ENCODE measurements around the gene DNHD1. TPM values are rescaled to one million over a fixed set of nuclear protein-coding genes. Genes with fewer than 3 reads are reported as not detected.

DNHD1 gene
- total and polyA plus RNA-seq, 9 of the 15 experiments (the other 6 are each of a cell fraction or from before 2014, with no cell fraction given), result 0.82 to 9.7 (median 3.8) TPM

GRCh38 chr11:6545917-6546605 is 49.0 kb downstream of the DNHD1 start (continued):
- TF ChIP-seq, protein P1, sequence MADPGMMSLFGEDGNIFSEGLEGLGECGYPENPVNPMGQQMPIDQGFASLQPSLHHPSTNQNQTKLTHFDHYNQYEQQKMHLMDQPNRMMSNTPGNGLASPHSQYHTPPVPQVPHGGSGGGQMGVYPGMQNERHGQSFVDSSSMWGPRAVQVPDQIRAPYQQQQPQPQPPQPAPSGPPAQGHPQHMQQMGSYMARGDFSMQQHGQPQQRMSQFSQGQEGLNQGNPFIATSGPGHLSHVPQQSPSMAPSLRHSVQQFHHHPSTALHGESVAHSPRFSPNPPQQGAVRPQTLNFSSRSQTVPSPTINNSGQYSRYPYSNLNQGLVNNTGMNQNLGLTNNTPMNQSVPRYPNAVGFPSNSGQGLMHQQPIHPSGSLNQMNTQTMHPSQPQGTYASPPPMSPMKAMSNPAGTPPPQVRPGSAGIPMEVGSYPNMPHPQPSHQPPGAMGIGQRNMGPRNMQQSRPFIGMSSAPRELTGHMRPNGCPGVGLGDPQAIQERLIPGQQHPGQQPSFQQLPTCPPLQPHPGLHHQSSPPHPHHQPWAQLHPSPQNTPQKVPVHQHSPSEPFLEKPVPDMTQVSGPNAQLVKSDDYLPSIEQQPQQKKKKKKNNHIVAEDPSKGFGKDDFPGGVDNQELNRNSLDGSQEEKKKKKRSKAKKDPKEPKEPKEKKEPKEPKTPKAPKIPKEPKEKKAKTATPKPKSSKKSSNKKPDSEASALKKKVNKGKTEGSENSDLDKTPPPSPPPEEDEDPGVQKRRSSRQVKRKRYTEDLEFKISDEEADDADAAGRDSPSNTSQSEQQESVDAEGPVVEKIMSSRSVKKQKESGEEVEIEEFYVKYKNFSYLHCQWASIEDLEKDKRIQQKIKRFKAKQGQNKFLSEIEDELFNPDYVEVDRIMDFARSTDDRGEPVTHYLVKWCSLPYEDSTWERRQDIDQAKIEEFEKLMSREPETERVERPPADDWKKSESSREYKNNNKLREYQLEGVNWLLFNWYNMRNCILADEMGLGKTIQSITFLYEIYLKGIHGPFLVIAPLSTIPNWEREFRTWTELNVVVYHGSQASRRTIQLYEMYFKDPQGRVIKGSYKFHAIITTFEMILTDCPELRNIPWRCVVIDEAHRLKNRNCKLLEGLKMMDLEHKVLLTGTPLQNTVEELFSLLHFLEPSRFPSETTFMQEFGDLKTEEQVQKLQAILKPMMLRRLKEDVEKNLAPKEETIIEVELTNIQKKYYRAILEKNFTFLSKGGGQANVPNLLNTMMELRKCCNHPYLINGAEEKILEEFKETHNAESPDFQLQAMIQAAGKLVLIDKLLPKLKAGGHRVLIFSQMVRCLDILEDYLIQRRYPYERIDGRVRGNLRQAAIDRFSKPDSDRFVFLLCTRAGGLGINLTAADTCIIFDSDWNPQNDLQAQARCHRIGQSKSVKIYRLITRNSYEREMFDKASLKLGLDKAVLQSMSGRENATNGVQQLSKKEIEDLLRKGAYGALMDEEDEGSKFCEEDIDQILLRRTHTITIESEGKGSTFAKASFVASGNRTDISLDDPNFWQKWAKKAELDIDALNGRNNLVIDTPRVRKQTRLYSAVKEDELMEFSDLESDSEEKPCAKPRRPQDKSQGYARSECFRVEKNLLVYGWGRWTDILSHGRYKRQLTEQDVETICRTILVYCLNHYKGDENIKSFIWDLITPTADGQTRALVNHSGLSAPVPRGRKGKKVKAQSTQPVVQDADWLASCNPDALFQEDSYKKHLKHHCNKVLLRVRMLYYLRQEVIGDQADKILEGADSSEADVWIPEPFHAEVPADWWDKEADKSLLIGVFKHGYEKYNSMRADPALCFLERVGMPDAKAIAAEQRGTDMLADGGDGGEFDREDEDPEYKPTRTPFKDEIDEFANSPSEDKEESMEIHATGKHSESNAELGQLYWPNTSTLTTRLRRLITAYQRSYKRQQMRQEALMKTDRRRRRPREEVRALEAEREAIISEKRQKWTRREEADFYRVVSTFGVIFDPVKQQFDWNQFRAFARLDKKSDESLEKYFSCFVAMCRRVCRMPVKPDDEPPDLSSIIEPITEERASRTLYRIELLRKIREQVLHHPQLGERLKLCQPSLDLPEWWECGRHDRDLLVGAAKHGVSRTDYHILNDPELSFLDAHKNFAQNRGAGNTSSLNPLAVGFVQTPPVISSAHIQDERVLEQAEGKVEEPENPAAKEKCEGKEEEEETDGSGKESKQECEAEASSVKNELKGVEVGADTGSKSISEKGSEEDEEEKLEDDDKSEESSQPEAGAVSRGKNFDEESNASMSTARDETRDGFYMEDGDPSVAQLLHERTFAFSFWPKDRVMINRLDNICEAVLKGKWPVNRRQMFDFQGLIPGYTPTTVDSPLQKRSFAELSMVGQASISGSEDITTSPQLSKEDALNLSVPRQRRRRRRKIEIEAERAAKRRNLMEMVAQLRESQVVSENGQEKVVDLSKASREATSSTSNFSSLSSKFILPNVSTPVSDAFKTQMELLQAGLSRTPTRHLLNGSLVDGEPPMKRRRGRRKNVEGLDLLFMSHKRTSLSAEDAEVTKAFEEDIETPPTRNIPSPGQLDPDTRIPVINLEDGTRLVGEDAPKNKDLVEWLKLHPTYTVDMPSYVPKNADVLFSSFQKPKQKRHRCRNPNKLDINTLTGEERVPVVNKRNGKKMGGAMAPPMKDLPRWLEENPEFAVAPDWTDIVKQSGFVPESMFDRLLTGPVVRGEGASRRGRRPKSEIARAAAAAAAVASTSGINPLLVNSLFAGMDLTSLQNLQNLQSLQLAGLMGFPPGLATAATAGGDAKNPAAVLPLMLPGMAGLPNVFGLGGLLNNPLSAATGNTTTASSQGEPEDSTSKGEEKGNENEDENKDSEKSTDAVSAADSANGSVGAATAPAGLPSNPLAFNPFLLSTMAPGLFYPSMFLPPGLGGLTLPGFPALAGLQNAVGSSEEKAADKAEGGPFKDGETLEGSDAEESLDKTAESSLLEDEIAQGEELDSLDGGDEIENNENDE (IDR thresholded peaks at IDR 0.05; ENCODE audit: low read depth, low read length), result no peak
- TF ChIP-seq MXI1 (IDR thresholded peaks at IDR 0.05; ENCODE audit: low read depth, low read length) (no peak), IRF9 (tag; IDR thresholded peaks at IDR 0.05) (no peak), ZNF695 (CRISPR knock-in tag; IDR thresholded peaks at IDR 0.05) (no peak), FOXA3 (CRISPR knock-in tag; conservative IDR thresholded peaks at IDR 0.05 in 1 of 2, IDR thresholded peaks at IDR 0.05 in 1 of 2) (no peak), GATA2 (CRISPR knock-in tag; IDR thresholded peaks at IDR 0.05) (no peak), OTX1 (CRISPR knock-in tag; IDR thresholded peaks at IDR 0.05) (no peak), ZNF668 (CRISPR knock-in tag; IDR thresholded peaks at IDR 0.05) (no peak), ELF2 (CRISPR knock-in tag; IDR thresholded peaks at IDR 0.05) (no peak)
